HepG2 (cell line): ENCODE results near the gene ERVH48-1. TPM values are rescaled to one million over a fixed set of nuclear protein-coding genes. Genes with fewer than 3 reads are reported as not detected.

Experiments
- ATAC-seq: fragments of 200-7000 bp; cut with Tn5 transposase; 3 replicates; pipeline ENCODE4 v1.9.1; 2020; ENCODE audit warnings: mild to moderate bottlenecking, moderate library complexity
- BruUV-seq: library from RNA; stranded (reverse); fragments of 400-500 nt; replicated peaks from 2 replicates; lab custom pipeline; 2021; lab: Mats Ljungman, UMichigan
- CTCF ChIA-PET: fragments of 300-600 bp; formaldehyde crosslinking; extraction: SDS; loops from one replicate; lab custom pipeline; 2021; ENCODE audit warnings: low total read pairs, inconsistent platforms, low intra/inter-chr PET ratio; lab: Yijun Ruan, JAX
- POLR2A ChIA-PET: fragments of 350-600 bp; sonication (Branson Sonifier 250); formaldehyde crosslinking; loops from one replicate; lab custom pipeline; 2020; ENCODE audit warnings: antibody characterized with exemption, inconsistent platforms; lab: Yijun Ruan, JAX
- DNase-seq: peaks from one replicate; pipeline ENCODE4 v3.0.0-alpha.2; 2015; ENCODE audit warnings: low spot score
- FAIRE-seq: peaks from 3 replicates; lab custom pipeline; 2011; peaks lifted over from hg19 to GRCh38; lab: Jason Lieb, UNC
- H2AFZ ChIP-seq: one replicate; pipeline ENCODE4 v1.6.1; 2011; ENCODE audit warnings: low read length, inconsistent platforms
- H3K27ac ChIP-seq: fragments of 300-600 bp; 3 replicates; pipeline ENCODE4 v1.8.0; 2011; ENCODE audit warnings: mixed run types, mild to moderate bottlenecking, mixed read lengths, low read length, inconsistent platforms; ENCODE audit not compliant: insufficient read depth; ENCODE audit errors: extremely low read length
- H3K27me3 ChIP-seq, 2 experiments: fragments of 200-600 bp in 1 of 2; 2 replicates in 1 of 2; 3 replicates in 1 of 2; pipeline versions ENCODE4 v1.6.0 to v1.8.0; 2011; ENCODE audit warnings: low read length in 2 of 2, mild to moderate bottlenecking in 2 of 2, moderate library complexity in 2 of 2, inconsistent platforms in 1 of 2; ENCODE audit not compliant: insufficient read depth in 2 of 2, control insufficient read depth in 1 of 2
- H3K36me3 ChIP-seq, 2 experiments: fragments of 200-600 bp in 1 of 2; replicated peaks in 1 of 2; 2 replicates in 1 of 2; 3 replicates in 1 of 2; pipeline versions ENCODE4 v1.5.1 to v1.8.0; 2011; ENCODE audit warnings: low read length in 2 of 2, inconsistent platforms in 1 of 2; ENCODE audit not compliant: insufficient read depth in 2 of 2, control insufficient read depth in 1 of 2
- H3K4me1 ChIP-seq: 2 replicates; pipeline ENCODE4 v1.5.1; 2012; ENCODE audit warnings: low read length, inconsistent platforms; ENCODE audit not compliant: insufficient read depth
- H3K4me2 ChIP-seq: 2 replicates; pipeline ENCODE4 v1.6.0; 2011; ENCODE audit warnings: low read depth, low read length, inconsistent platforms
- H3K4me3 ChIP-seq, 3 experiments: fragments of 200-600 bp in 1 of 3; sonication (generic), shearing (Covaris generic) in 1 of 3; replicated peaks in 1 of 3; 2 replicates each; pipeline ENCODE4 v1.5.1; 2011 to 2016; ENCODE audit warnings: low read length in 3 of 3, inconsistent platforms in 2 of 3, low read depth in 2 of 3, mild to moderate bottlenecking in 2 of 3, control low read depth in 1 of 3, mixed read lengths in 1 of 3; ENCODE audit not compliant: insufficient read depth in 1 of 3
- H3K79me2 ChIP-seq: one replicate; pipeline ENCODE4 v1.6.1; 2011; ENCODE audit warnings: low read length, inconsistent platforms; ENCODE audit not compliant: insufficient read depth
- H3K9ac ChIP-seq: 2 replicates; pipeline ENCODE4 v1.6.0; 2011; ENCODE audit warnings: mild to moderate bottlenecking, low read depth, low read length, inconsistent platforms; ENCODE audit not compliant: insufficient read depth
- H3K9me3 ChIP-seq: 2 replicates; pipeline ENCODE4 v1.5.1; 2012; ENCODE audit warnings: mild to moderate bottlenecking, low read length
- H4K20me1 ChIP-seq: 2 replicates; pipeline ENCODE4 v1.6.0; 2011; ENCODE audit warnings: inconsistent platforms, mild to moderate bottlenecking, low read length, moderate library complexity; ENCODE audit not compliant: insufficient read depth
- ATF7 ChIP-seq, 2 experiments: fragments of 450-650 bp in 1 of 2; sonication (generic) in 1 of 2; formaldehyde crosslinking in 1 of 2; IDR thresholded peaks; 2 replicates each; pipeline versions ENCODE4 v1.4.0 to v1.6.1; 2016 to 2020; ENCODE audit warnings: antibody characterized with exemption in 1 of 2, mild to moderate bottlenecking in 1 of 2, missing genetic modification reagents in 1 of 2
- ETV6 ChIP-seq: sonication (generic); formaldehyde crosslinking; conservative IDR thresholded peaks from 2 replicates; pipeline ENCODE4 v1.4.0; 2020; ENCODE audit warnings: missing genetic modification reagents
- FOXK2 ChIP-seq: fragments of 450-650 bp; IDR thresholded peaks from 2 replicates; pipeline ENCODE4 v1.6.1; 2016
- HOXA5 ChIP-seq: sonication (generic); formaldehyde crosslinking; IDR thresholded peaks from 2 replicates; pipeline ENCODE4 v1.4.0; 2020; ENCODE audit warnings: missing genetic modification reagents
- KAT2B ChIP-seq: fragments of 150-350 bp; IDR thresholded peaks from 2 replicates; pipeline ENCODE4 v1.6.1; 2014; ENCODE audit warnings: low read depth, low read length, borderline replicate concordance
- KDM3A ChIP-seq: IDR thresholded peaks from 2 replicates; pipeline ENCODE4 v1.6.1; 2018; ENCODE audit warnings: low read depth, missing compliant biosample characterization
- KLF9 ChIP-seq: IDR thresholded peaks from 2 replicates; pipeline ENCODE4 v1.6.1; 2016; ENCODE audit warnings: low read depth
- MIER3 ChIP-seq: IDR thresholded peaks from 2 replicates; pipeline ENCODE4 v1.6.1; 2016; ENCODE audit warnings: missing compliant biosample characterization, borderline replicate concordance
- NR2F2 ChIP-seq: IDR thresholded peaks from 2 replicates; pipeline ENCODE4 v1.6.1; 2012; ENCODE audit warnings: low read depth, inconsistent platforms, borderline replicate concordance
- NR2F6 ChIP-seq, 2 experiments: IDR thresholded peaks; 2 replicates each; pipeline ENCODE4 v1.6.1; 2016; ENCODE audit warnings: antibody characterized with exemption in 1 of 2, mild to moderate bottlenecking in 1 of 2
- POLR2A ChIP-seq, 2 experiments: IDR thresholded peaks; 2 replicates each; pipeline ENCODE4 v1.6.1; 2011; ENCODE audit warnings: low read depth in 2 of 2, low read length in 2 of 2, mild to moderate bottlenecking in 1 of 2, moderate library complexity in 1 of 2; ENCODE audit not compliant: insufficient read depth in 1 of 2
- TEAD3 ChIP-seq: optimal IDR thresholded peaks from 2 replicates; pipeline ENCODE3; 2016; ENCODE audit warnings: borderline replicate concordance
- TRIM22 ChIP-seq: fragments of 450-650 bp; IDR thresholded peaks from 2 replicates; pipeline ENCODE4 v1.6.1; 2017
- ZFP36L1 ChIP-seq: sonication (generic); formaldehyde crosslinking; IDR thresholded peaks from 2 replicates; pipeline ENCODE4 v1.8.0; 2022; ENCODE audit warnings: mild to moderate bottlenecking, missing genetic modification reagents, moderate library complexity
- ZHX1 ChIP-seq: sonication (generic); formaldehyde crosslinking; IDR thresholded peaks from 2 replicates; pipeline ENCODE4 v1.8.1; 2022; ENCODE audit warnings: low read depth, mild to moderate bottlenecking, missing genetic modification reagents
- ZNF564 ChIP-seq: sonication (generic); formaldehyde crosslinking; IDR thresholded peaks from 2 replicates; pipeline ENCODE4 v1.8.1; 2023; ENCODE audit warnings: mild to moderate bottlenecking, missing genetic modification reagents
- ZNF737 ChIP-seq: sonication (generic); formaldehyde crosslinking; IDR thresholded peaks from 2 replicates; pipeline ENCODE4 v1.5.0; 2020; ENCODE audit warnings: missing genetic modification reagents, mild to moderate bottlenecking, borderline replicate concordance
- WGBS: methylation state at CpG from one replicate; pipeline ENCODE4 v1.1.6; 2017; ENCODE audit warnings: low lambda C conversion rate; 5-methylcytosine and 5-hydroxymethylcytosine counted together
- in situ Hi-C: cut with HindIII; loops from 2 replicates; pipeline ENCODE4 v1.10.0; 2017; ENCODE audit warnings: low pct_unique_long_range_greater_than_20kb; ENCODE audit not compliant: extremely low pct_ligation_motif_present
- intact Hi-C: fragments of 100-400 bp; cut with micrococcal nuclease; formaldehyde crosslinking; loops from one replicate; pipeline ENCODE4 v1.10.0; 2022; ENCODE audit not compliant: unreplicated experiment
- polyA plus RNA-seq, 8 experiments: library from polyadenylated mRNA; depleted of rRNA in 3 of 8; stranded (reverse) in 7 of 8; unstranded in 1 of 8; fragments of >200 nt; fragmentation: Illumina TruSeq in 4 of 8; extraction: Trizol in 4 of 8; gene quantifications; 2 replicates each; pipeline versions ENCODE4 v1.2.1 to v1.2.3, GENCODE V29; 2011 to 2016; ENCODE audit warnings: low read depth in 4 of 8, missing spikeins in 1 of 8, mixed read lengths in 1 of 8; ENCODE audit not compliant: insufficient read depth in 1 of 8
- total RNA-seq, 5 experiments: library from RNA; depleted of rRNA; stranded (reverse); fragments of >200 nt; fragmentation: Illumina TruSeq; extraction: Trizol; gene quantifications; 2 replicates each; pipeline ENCODE4 v1.2.3, GENCODE V29; 2016; ENCODE audit warnings: low read depth in 1 of 5

Gene ERVH48-1
- total and polyA plus RNA-seq, 2 of the 13 experiments (the other 11 are each of a cell fraction or from before 2014, with no cell fraction given): 1.8 TPM; not detected in 1

GRCh38 chr21:42931560-42932235, 6.3 kb upstream of the ERVH48-1 start:
- FAIRE-seq (peak; percentile 84), ATAC-seq (peak; percentile 56), DNase-seq (no peak)
- Histone ChIP-seq H3K27ac (no peak overlapping the region), H3K9ac (no peak overlapping the region), H3K27me3 (no peaks in the 10 kb centered on the region), H4K20me1 (no peaks in the 10 kb centered on the region), H3K36me3 (no peaks in the 10 kb centered on the region), H3K4me3 (no peak overlapping the region; a peak in 1 of 6 replicates), H3K9me3 (no peaks in the 10 kb centered on the region), H3K4me2 (peak overlapping the region; percentile 42), H2AFZ (no peak overlapping the region), H3K79me2 (no peaks in the 10 kb centered on the region), H3K4me1 (peaks cover 39% of the 10 kb centered on the region)
- no TSS peak for BruUV-seq
- ChIA-PET POLR2A (no interaction called here), CTCF (no interaction called here)
- TF ChIP-seq NR2F6 (IDR thresholded peaks at IDR 0.05) (0 out of 2 replicates have a peak, but pooled peaks have one; percentile 9), NR2F6 (CRISPR knock-in tag; IDR thresholded peaks at IDR 0.05) (no peak), FOXK2 (no peak), ATF7 (IDR thresholded peaks at IDR 0.05) (no peak), ATF7 (CRISPR knock-in tag; IDR thresholded peaks at IDR 0.05) (no peak)
- 49% methylated on average over 13 of the region's 13 CpGs for WGBS
- in situ Hi-C loops (no loop called here), intact Hi-C loops (no loop called here)

GRCh38 chr21:42929969-42930368, 4.5 kb upstream of the ERVH48-1 start:
- Histone ChIP-seq H3K79me2 (no peaks in the 10 kb centered on the region), H3K36me3 (no peaks in the 10 kb centered on the region), H2AFZ (no peak overlapping the region), H3K4me3 (no peak overlapping the region), H3K4me2 (no peak overlapping the region), H3K9me3 (no peaks in the 10 kb centered on the region), H3K4me1 (peaks cover 32% of the 10 kb centered on the region), H4K20me1 (no peaks in the 10 kb centered on the region), H3K27me3 (no peaks in the 10 kb centered on the region), H3K27ac (no peak overlapping the region), H3K9ac (no peak overlapping the region)
- BruUV-seq: no TSS peak
- no peak for DNase-seq
- no peak for ATAC-seq
- ChIA-PET CTCF (no interaction called here), POLR2A (no interaction called here)
- FAIRE-seq: no peak
- in situ Hi-C loops: no loop called here
- WGBS: 41% methylated on average over 3 of the region's 3 CpGs
- intact Hi-C loops: no loop called here
- TF ChIP-seq NR2F2 (no peak), ZHX1 (no peak), TRIM22 (no peak), HOXA5 (no peak), POLR2A (IDR thresholded peaks at IDR 0.05; ENCODE audit: insufficient read depth in 1 of 2, low read depth in 2 of 2, low read length in 2 of 2) (no peak), TEAD3 (CRISPR knock-in tag) (no peak), ZNF737 (CRISPR knock-in tag) (no peak), KDM3A (no peak), ETV6 (CRISPR knock-in tag) (no peak), KAT2B (no peak), MIER3 (CRISPR knock-in tag) (no peak), KLF9 (CRISPR knock-in tag) (no peak), ZFP36L1 (CRISPR knock-in tag) (no peak), ZNF564 (CRISPR knock-in tag) (no peak)
